Measurements from ENCODE around the gene ADGRA1.

- TF ChIP-seq NFIC (IDR thresholded peaks at IDR 0.05) (no peak), RAD21 (IDR thresholded peaks at IDR 0.05; ENCODE audit: low read depth) (no peak), TCF12 (IDR thresholded peaks at IDR 0.05; ENCODE audit: low read depth) (no peak), MAX (IDR thresholded peaks at IDR 0.05) (no peak), REST (IDR thresholded peaks at IDR 0.05; ENCODE audit: low read depth) (no peak), EGR1 (IDR thresholded peaks at IDR 0.05) (no peak)
Observed at GRCh38 chr10:133076274-133077038, 11.3 kb upstream of the ADGRA1 start.
